HG03378 (cell line): ENCODE measurements around the gene IRF8.
"Not testable (repeated sequence)": the region's sequence is repeated elsewhere in the genome, so short reads cannot be mapped to it uniquely, and the experiment has no call there.

Experiments used
- ATAC-seq: cut with Tn5 transposase; IDR thresholded peaks from one replicate; pipeline ENCODE4 v1.9.1; 2021; ENCODE audit warnings: mild to moderate bottlenecking, moderate library complexity; ENCODE audit not compliant: unreplicated experiment

The IRF8 gene

GRCh38 chr16:85898521-85899442, at the start of gene IRF8:
Gene IRF8, plus strand, starts transcription at chr16:85899162. Its CDS starts 3,854 bp downstream, at chr16:85903016.
- no peak for ATAC-seq

GRCh38 chr16:85849388-85849787, 49.6 kb upstream of the IRF8 start:
- ATAC-seq: no peak

GRCh38 chr16:85850344-85850880, 48.5 kb upstream of the IRF8 start:
- no peak for ATAC-seq

- no peak for ATAC-seq
Observed at GRCh38 chr16:85851034-85851785, 47.8 kb upstream of the IRF8 start.

GRCh38 chr16:85853547-85854545, 45.1 kb upstream of the IRF8 start:
- ATAC-seq: no peak

- ATAC-seq: no peak
Observed at GRCh38 chr16:85854935-85855334, 44.0 kb upstream of the IRF8 start.

- no peak for ATAC-seq
Observed at GRCh38 chr16:85856079-85856478, 42.9 kb upstream of the IRF8 start.

GRCh38 chr16:85856585-85856984, 42.4 kb upstream of the IRF8 start:
- no peak for ATAC-seq

- no peak for ATAC-seq
Observed at GRCh38 chr16:85857406-85857805, 41.6 kb upstream of the IRF8 start.

GRCh38 chr16:85858571-85858970, 40.4 kb upstream of the IRF8 start:
- ATAC-seq: not testable (repeated sequence)

- ATAC-seq: no peak
Observed at GRCh38 chr16:85858984-85859817, 39.8 kb upstream of the IRF8 start.

- no peak for ATAC-seq
Observed at GRCh38 chr16:85859818-85860125, 39.2 kb upstream of the IRF8 start.

GRCh38 chr16:85860413-85861094, 38.4 kb upstream of the IRF8 start:
- ATAC-seq: no peak

GRCh38 chr16:85861095-85861825, 37.7 kb upstream of the IRF8 start:
- ATAC-seq: no peak

- ATAC-seq: no peak
Observed at GRCh38 chr16:85862476-85863383, 36.2 kb upstream of the IRF8 start.

GRCh38 chr16:85863384-85863774, 35.6 kb upstream of the IRF8 start:
- ATAC-seq: no peak

- no peak for ATAC-seq
Observed at GRCh38 chr16:85864965-85865364, 34.0 kb upstream of the IRF8 start.
